SKM-1 (cell line): ENCODE data around the gene ACBD4.

Experiments used
- DNase-seq: peaks from one replicate; lab custom pipeline; 2025; ENCODE audit not compliant: unreplicated experiment; lab: John Stamatoyannopoulos, UW

ACBD4 gene

DNA sequence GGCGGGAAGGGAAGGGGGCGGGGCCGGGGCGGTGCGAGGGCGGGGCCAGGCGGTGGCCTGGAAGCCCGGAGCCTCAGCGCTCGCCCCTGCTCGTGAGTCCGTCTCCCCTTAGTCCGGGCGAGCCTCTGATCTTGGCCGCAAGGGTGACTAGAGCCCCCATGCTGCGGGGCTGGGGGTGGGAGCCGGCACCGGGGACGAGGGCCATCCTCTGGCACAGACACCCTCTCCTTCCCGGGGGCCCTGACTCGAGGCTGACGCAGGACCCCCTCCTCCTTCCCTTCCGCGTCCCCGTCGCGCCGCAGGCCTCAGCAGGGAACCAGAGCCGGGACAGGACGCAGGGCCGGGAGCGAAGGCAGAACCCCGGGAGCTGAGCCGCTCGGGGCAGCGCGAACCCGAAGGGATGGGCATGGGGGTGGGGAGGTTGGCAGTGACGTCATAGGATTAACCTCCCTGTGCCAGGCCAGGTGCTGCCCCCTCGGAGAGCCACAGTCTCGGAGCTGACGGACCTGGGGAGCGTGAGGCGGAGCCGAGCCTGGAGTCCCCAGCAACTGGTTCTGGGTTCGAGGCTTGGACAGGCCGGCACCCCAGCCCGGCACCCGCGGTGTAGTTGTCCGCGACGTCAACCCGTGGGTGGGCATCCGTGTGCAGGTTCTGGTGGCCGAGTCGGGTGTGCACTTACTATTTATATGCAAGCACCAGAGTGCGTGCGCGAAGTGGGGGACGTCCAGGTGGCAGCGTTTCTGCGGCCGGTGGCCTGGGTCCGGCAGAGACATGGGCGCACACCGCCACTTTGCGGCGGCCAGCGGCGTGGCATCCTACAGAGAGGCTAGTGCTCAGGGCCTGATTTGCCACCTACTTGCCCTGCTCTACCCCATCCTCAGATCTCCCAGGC is 2.7 kb upstream of the ACBD4 start:
- peak; percentile 68 for DNase-seq

GRCh38 chr17:45135978-45136791 is 698 bp downstream of the ACBD4 start:
- no peak for DNase-seq

DNA sequence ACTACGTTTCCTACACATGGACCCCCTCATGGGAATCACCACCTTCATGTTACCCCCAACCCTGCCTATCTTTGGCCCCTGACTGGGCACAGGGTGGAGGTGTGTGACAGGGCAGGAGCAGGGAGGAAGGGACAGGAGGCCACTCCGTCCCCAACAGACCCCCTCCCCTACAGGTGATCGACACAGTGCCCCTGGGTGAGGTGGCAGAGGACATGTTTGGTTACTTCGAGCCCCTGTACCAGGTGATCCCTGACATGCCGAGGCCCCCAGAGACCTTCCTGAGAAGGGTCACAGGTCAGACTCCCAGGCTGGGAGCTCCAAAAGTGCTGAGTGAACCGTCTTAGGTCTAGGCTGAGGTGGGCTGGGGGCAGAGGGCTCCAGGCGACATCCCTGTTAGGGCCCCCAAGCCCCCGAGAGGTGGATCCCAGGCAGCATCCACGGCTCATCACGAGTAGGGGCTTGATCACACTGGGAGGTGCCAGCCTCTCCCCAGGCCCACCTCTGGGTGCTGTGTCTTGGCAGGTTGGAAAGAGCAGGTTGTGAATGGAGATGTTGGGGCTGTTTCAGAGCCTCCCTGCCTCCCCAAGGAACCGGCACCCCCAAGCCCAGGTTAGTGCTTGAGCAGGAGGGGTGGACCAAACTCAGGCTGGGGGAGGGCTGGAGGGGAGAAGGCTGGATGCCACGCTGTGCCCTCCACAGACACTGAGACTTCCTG is 1.5 kb downstream of the ACBD4 start:
- no peak for DNase-seq

- no peak for DNase-seq
These were observed 2.2 kb downstream of the ACBD4 start for GRCh38 chr17:45137561-45138305.

- DNase-seq, result no peak
These were observed 3.5 kb downstream of the ACBD4 start for GRCh38 chr17:45138911-45139532.

- no peak for DNase-seq
These were observed 4.0 kb downstream of the ACBD4 start for GRCh38 chr17:45139533-45139920.

DNA sequence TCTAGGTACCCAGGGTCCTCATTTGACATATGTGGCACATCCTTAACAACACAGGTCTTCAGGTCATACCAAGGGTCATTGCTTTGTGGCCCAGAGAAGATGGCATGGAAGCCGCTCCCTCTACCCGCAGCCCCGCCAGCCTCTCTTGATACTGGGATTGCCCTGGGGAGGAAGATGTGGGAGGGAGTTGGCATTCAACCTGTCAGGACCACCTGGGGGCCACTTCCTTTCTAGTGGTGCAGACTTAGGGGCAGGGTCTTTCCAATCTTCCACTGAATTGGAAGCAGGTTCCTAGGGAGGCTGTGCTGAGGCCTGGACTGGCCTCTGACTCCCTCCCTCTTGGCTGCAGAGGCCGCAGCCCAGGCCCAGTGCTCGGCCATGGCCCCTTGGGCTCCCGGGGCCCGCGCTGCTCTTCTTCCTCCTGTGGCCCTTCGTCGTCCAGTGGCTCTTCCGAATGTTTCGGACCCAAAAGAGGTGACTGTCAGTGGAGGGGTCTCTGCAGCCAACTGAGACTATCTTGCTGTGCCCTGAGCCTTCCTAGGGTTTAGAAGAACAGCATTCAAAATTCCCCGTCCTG is 7.7 kb downstream of the ACBD4 start:
- no peak for DNase-seq

DNA sequence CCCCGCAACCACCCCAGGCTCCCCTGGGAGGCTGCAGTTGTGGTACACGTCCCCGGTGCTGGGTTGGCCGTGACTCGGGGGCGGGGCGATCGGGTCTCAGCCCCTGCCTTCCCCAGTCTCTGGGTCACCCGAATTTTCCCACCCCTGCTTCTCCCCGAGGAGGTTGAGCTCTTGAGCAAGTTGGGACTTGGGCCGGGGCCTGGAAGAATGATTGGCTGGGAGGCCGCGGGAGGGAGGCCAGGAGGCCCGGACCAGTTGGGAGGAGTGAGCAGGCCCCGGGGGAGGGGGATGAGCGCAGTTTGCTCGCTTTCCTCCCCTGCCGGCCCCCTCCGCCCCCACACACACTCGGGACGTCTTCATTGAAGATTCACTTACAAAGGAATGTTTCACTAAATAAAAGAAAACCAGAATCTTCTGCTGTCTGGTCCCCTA is 8.3 kb downstream of the ACBD4 start:
- no peak for DNase-seq

- no peak for DNase-seq
These were observed 8.9 kb downstream of the ACBD4 start for GRCh38 chr17:45144199-45145034.

DNA sequence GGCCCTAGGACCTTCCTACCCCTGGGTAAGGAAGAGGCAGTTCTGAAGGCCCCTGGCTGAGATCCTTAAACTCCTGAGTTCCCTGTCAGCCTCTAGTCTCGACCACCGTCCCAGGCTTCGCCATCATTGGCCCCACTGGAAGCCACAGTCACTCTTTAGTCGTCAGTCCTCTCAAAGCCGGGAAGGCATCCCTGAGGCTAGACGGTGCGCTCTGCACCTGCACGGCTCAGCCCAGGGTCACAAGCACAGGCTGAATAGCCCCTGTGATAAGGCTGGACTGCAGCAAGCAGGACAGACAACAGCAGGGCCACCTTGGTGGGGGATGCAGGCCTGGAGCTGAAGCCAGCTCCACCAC is 9.5 kb downstream of the ACBD4 start:
- no peak for DNase-seq

GRCh38 chr17:45146166-45146565 is 10.7 kb downstream of the ACBD4 start:
- DNase-seq, result no peak

DNA sequence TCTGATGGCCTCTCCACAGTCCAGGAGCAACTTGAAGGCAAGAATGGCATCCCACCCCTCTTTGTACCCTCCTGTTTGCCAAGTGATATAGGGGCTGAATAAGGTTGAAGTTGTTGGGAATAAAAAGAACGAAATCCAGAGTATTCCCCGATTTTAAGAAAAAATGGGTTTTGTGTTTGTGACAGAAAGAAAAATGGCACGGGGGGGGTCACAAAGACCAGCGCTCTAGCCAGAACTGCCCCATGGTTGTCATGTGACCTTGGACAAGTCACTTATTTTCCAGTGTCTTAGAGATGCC is 11.1 kb downstream of the ACBD4 start:
- DNase-seq, result no peak

- DNase-seq, result no peak
These were observed 11.5 kb downstream of the ACBD4 start for GRCh38 chr17:45146890-45147580.

GRCh38 chr17:45147581-45148182 is 12.2 kb downstream of the ACBD4 start:
- DNase-seq, result peak; percentile 89

DNA sequence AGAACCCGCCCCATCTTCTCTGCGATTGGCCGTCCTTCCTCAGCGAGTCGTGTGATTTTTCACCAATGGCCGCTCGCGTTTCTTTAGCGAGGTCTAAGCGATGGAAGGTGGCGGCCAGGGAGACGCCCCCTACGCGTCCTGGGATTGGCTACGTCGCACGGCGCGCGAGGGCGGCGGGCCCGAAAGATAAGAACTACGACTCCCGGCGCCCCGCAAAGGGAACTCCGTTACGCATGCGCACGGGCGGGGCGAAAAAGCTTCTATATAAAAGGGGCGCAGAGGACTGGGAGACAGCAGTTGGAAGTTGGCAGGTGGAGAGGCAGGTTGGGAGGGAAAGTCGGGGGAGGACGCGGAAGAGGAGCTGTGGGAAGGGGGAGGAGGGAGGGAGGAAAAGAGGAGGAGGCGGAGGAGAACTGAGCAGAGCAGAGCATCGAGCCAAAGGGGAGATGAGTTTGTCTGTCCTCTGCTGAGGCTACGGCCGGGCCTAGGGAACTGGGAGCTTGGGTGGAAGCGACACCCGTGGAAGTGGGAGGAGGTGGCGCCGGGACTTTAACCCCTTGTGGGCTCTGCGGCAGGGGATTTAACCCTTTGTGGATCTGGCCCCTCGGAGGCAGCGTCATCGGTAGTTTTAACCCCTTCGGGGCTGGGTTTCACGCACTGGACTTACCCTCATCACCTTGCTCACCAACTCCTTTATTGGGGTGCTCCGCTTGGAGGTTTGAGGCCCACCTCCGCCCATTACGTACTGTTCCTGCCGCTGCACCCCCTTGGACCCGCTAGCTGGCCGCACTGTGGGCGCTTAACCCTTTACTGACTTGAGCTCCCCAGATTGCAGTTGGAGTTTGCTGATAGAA is 12.9 kb downstream of the ACBD4 start, which contains the start of gene HEXIM1:
HEXIM1 (plus strand) TSS at position 293 of the 854 bp plus-strand sequence. CDS start 716 bp downstream, outside the sequence.
- peak; percentile 99 for DNase-seq

DNA sequence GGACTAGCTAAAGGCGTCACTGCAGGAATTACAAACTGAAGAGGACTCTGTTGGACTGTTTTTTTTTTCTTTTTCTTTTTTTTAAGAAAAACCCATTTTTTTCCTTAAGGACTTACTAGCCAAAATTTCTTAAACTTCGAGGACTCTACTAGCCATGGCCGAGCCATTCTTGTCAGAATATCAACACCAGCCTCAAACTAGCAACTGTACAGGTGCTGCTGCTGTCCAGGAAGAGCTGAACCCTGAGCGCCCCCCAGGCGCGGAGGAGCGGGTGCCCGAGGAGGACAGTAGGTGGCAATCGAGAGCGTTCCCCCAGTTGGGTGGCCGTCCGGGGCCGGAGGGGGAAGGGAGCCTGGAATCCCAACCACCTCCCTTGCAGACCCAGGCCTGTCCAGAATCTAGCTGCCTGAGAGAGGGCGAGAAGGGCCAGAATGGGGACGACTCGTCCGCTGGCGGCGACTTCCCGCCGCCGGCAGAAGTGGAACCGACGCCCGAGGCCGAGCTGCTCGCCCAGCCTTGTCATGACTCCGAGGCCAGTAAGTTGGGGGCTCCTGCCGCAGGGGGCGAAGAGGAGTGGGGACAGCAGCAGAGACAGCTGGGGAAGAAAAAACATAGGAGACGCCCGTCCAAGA is 13.7 kb downstream of the ACBD4 start:
- peak; percentile 37 for DNase-seq
